Astrocyte (in vitro differentiated cells and primary cell): Measurements from ENCODE around the gene ENOSF1. TPM values are rescaled to one million over a fixed set of nuclear protein-coding genes. Genes with fewer than 3 reads are reported as not detected.

Experiments
- DNase-seq: peaks from one replicate; pipeline ENCODE4 v3.0.0-alpha.2; 2010; ENCODE audit warnings: low read depth
- FAIRE-seq: peaks from 2 replicates; lab custom pipeline; 2011; peaks lifted over from hg19 to GRCh38; lab: Jason Lieb, UNC
- H2AFZ ChIP-seq: 2 replicates; pipeline ENCODE4 v1.6.0; 2012; ENCODE audit warnings: low read depth, low read length, inconsistent platforms
- H3K27ac ChIP-seq: 2 replicates; pipeline ENCODE4 v1.5.1; 2011; ENCODE audit warnings: low read depth, low read length, inconsistent platforms
- H3K27me3 ChIP-seq: 2 replicates; pipeline ENCODE4 v1.6.0; 2011; ENCODE audit warnings: low read length, inconsistent platforms; ENCODE audit not compliant: insufficient read depth
- H3K36me3 ChIP-seq: 2 replicates; pipeline ENCODE4 v1.5.1; 2011; ENCODE audit warnings: low read length, inconsistent platforms; ENCODE audit not compliant: insufficient read depth
- H3K4me1 ChIP-seq: 2 replicates; pipeline ENCODE4 v1.5.1; 2011; ENCODE audit warnings: low read length, inconsistent platforms; ENCODE audit not compliant: insufficient read depth
- H3K4me2 ChIP-seq: 2 replicates; pipeline ENCODE4 v1.6.0; 2012; ENCODE audit warnings: low read length, inconsistent platforms
- H3K4me3 ChIP-seq: 2 replicates; pipeline ENCODE4 v1.5.1; 2011; ENCODE audit warnings: low read depth, mild to moderate bottlenecking, low read length, inconsistent platforms; ENCODE audit not compliant: insufficient read depth
- H3K79me2 ChIP-seq: 2 replicates; pipeline ENCODE4 v1.6.0; 2012; ENCODE audit warnings: mild to moderate bottlenecking, low read length, inconsistent platforms; ENCODE audit not compliant: insufficient read depth
- H3K9ac ChIP-seq: 2 replicates; pipeline ENCODE4 v1.6.0; 2012; ENCODE audit warnings: mild to moderate bottlenecking, low read length, inconsistent platforms
- H3K9me3 ChIP-seq: 2 replicates; pipeline ENCODE4 v1.5.1; 2012; ENCODE audit warnings: low read depth, mild to moderate bottlenecking, low read length, inconsistent platforms; ENCODE audit not compliant: insufficient read depth
- H4K20me1 ChIP-seq: 2 replicates; pipeline ENCODE4 v1.6.0; 2012; ENCODE audit warnings: low read length, inconsistent platforms; ENCODE audit not compliant: insufficient read depth
- H3K27ac Mint-ChIP-seq: one replicate; pipeline ENCODE4 v1.8.0; 2021; ENCODE audit warnings: mild to moderate bottlenecking, mixed read lengths; ENCODE audit not compliant: unreplicated experiment
- H3K27me3 Mint-ChIP-seq: one replicate; pipeline ENCODE4 v1.8.0; 2021; ENCODE audit warnings: low read depth, mixed read lengths; ENCODE audit not compliant: unreplicated experiment
- H3K36me3 Mint-ChIP-seq: one replicate; pipeline ENCODE4 v1.8.0; 2021; ENCODE audit warnings: low read depth, mixed read lengths; ENCODE audit not compliant: unreplicated experiment
- H3K4me1 Mint-ChIP-seq: one replicate; pipeline ENCODE4 v1.8.0; 2021; ENCODE audit warnings: low read depth, mixed read lengths; ENCODE audit not compliant: unreplicated experiment
- H3K4me3 Mint-ChIP-seq: one replicate; pipeline ENCODE4 v1.8.0; 2021; ENCODE audit warnings: mild to moderate bottlenecking, moderate library complexity, mixed read lengths; ENCODE audit not compliant: unreplicated experiment
- H3K9me3 Mint-ChIP-seq: one replicate; pipeline ENCODE4 v1.8.0; 2021; ENCODE audit warnings: mild to moderate bottlenecking, mixed read lengths; ENCODE audit not compliant: unreplicated experiment
- CTCF ChIP-seq: IDR thresholded peaks from 2 replicates; pipeline ENCODE4 v1.5.1; 2011; ENCODE audit warnings: low read depth, mild to moderate bottlenecking, inconsistent platforms, low read length, moderate library complexity; ENCODE audit not compliant: insufficient read depth
- EZH2 ChIP-seq: IDR thresholded peaks from 2 replicates; pipeline ENCODE4 v1.6.1; 2012; ENCODE audit warnings: mild to moderate bottlenecking, low read length, inconsistent platforms; ENCODE audit not compliant: insufficient read depth
- total RNA-seq: library from RNA; stranded (reverse); gene quantifications from 2 replicates; pipeline ENCODE4 v1.2.1, GENCODE V29; 2021

ENOSF1 gene
- total RNA-seq, 1 donor from 2014 or later = 14.4 TPM

DNA sequence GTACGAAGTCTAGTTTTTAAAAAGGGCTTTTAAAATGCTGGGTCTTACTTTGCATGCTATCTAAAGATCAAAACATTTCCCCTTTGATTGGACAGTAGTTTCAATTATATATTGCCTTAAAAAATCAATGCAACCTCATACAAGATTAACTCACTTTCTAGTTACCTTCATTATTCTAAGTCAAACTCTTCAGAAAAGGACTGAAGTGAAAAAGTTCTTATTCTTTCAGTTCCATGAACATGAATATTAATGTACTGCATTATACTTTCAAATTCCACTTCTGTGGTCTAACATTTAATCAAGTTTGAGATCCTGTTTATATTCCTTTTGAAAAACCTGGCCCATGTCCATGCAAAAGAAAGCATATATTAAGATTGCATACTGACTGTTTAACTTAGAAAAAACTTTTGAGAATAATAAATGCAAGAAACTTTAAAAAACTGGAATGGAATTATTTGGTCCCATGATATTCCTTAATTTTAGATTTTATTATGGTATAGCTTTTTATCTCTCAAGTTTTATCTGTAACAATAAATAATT is 11.2 kb upstream of the ENOSF1 start:
- Histone ChIP-seq H3K9me3 (no peaks in the 10 kb centered on the region), H3K27ac (no peak overlapping the region), H3K4me3 (no peak overlapping the region), H3K9ac (no peak overlapping the region), H4K20me1 (no peaks in the 10 kb centered on the region), H3K79me2 (no peaks in the 10 kb centered on the region), H3K4me1 (no peaks in the 10 kb centered on the region), H2AFZ (no peak overlapping the region), H3K4me2 (no peak overlapping the region), H3K36me3 (no peaks in the 10 kb centered on the region), H3K27me3 (no peaks in the 10 kb centered on the region)
- no peak for TF ChIP-seq EZH2
- TF ChIP-seq CTCF = no peak
- no peak overlapping the region for H3K27ac Mint-ChIP-seq
- H3K9me3 Mint-ChIP-seq = no peaks in the 10 kb centered on the region
- H3K4me1 Mint-ChIP-seq = no peaks in the 10 kb centered on the region
- DNase-seq (no peak), FAIRE-seq (peak; percentile 23)
- H3K27me3 Mint-ChIP-seq = no peaks in the 10 kb centered on the region
- no peak overlapping the region for H3K4me3 Mint-ChIP-seq
- H3K36me3 Mint-ChIP-seq = no peaks in the 10 kb centered on the region

DNA sequence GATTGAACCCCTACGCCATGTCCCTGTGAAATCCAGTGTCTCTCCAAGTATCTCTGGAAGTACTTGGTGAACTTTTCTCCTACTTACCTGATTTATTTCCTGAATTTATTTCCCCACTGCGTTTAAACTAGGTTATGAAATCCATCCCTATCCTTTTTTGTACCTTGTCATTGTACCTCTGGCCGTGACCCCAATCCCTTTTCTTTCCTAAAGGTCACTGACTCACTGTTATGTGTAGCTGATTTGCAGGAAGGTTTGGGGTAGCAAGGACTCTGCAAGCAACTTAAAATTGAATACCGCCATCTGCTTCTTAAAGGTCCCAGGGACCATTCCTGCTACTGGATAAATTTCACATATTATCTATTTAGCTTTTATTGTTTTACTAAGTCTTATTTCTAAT is 4.6 kb upstream of the ENOSF1 start:
- Mint-ChIP-seq H3K36me3 (no peaks in the 10 kb centered on the region), H3K27ac (no peak overlapping the region), H3K4me3 (no peak overlapping the region), H3K4me1 (no peaks in the 10 kb centered on the region), H3K27me3 (no peaks in the 10 kb centered on the region), H3K9me3 (no peaks in the 10 kb centered on the region)
- H4K20me1 ChIP-seq = no peaks in the 10 kb centered on the region
- no peak overlapping the region for H3K27ac ChIP-seq
- no peak overlapping the region for H3K4me3 ChIP-seq
- TF ChIP-seq CTCF (no peak), EZH2 (no peak)
- DNase-seq (no peak), FAIRE-seq (no peak)
- no peaks in the 10 kb centered on the region for H3K9me3 ChIP-seq
- H3K27me3 ChIP-seq = no peaks in the 10 kb centered on the region
- H3K79me2 ChIP-seq = no peaks in the 10 kb centered on the region
- H3K36me3 ChIP-seq = no peaks in the 10 kb centered on the region
- no peaks in the 10 kb centered on the region for H3K4me1 ChIP-seq
- no peak overlapping the region for H3K9ac ChIP-seq
- H3K4me2 ChIP-seq = no peak overlapping the region
- H2AFZ ChIP-seq = no peak overlapping the region

DNA sequence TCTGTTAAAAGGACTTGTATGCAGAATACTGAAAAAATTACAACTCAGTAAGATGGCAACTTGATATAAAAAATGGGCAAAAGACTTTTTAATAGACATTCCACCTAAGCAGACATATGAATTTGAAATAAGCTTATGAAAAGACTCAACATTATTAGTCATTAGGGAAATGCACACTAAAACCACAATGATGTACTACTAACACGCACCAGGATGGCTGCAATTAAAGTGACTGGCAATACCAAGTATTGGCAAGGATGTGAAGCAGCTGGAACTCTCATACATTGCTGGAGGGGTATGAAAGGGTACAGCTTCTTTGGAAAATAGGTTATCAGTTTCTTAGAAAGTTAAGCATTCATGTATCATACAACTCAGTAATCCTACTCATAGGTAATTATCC is 3.2 kb upstream of the ENOSF1 start:
- TF ChIP-seq CTCF (no peak), EZH2 (no peak)
- no peak overlapping the region for H3K4me3 Mint-ChIP-seq
- H3K27ac Mint-ChIP-seq = no peak overlapping the region
- Histone ChIP-seq H3K9me3 (no peaks in the 10 kb centered on the region), H3K27me3 (no peaks in the 10 kb centered on the region), H3K79me2 (peaks cover 10% of the 10 kb centered on the region), H4K20me1 (peaks cover 3% of the 10 kb centered on the region), H3K4me1 (peaks cover 8% of the 10 kb centered on the region), H3K4me3 (no peak overlapping the region), H3K36me3 (no peaks in the 10 kb centered on the region), H3K27ac (peak overlapping the region; percentile 64), H3K9ac (no peak overlapping the region), H2AFZ (no peak overlapping the region), H3K4me2 (peak overlapping the region; percentile 49)
- no peaks in the 10 kb centered on the region for H3K4me1 Mint-ChIP-seq
- FAIRE-seq (no peak), DNase-seq (peak; percentile 77)
- no peaks in the 10 kb centered on the region for H3K27me3 Mint-ChIP-seq
- no peaks in the 10 kb centered on the region for H3K36me3 Mint-ChIP-seq
- no peaks in the 10 kb centered on the region for H3K9me3 Mint-ChIP-seq
